CD4-positive, alpha-beta T cell treated with Interleukin-15 for 1 hour (primary cell): Measurements from ENCODE around the gene MAL.

ENCODE experiments used
- DNase-seq: peaks from one replicate; pipeline ENCODE4 v3.0.0-alpha.2; 2020

MAL gene

DNA sequence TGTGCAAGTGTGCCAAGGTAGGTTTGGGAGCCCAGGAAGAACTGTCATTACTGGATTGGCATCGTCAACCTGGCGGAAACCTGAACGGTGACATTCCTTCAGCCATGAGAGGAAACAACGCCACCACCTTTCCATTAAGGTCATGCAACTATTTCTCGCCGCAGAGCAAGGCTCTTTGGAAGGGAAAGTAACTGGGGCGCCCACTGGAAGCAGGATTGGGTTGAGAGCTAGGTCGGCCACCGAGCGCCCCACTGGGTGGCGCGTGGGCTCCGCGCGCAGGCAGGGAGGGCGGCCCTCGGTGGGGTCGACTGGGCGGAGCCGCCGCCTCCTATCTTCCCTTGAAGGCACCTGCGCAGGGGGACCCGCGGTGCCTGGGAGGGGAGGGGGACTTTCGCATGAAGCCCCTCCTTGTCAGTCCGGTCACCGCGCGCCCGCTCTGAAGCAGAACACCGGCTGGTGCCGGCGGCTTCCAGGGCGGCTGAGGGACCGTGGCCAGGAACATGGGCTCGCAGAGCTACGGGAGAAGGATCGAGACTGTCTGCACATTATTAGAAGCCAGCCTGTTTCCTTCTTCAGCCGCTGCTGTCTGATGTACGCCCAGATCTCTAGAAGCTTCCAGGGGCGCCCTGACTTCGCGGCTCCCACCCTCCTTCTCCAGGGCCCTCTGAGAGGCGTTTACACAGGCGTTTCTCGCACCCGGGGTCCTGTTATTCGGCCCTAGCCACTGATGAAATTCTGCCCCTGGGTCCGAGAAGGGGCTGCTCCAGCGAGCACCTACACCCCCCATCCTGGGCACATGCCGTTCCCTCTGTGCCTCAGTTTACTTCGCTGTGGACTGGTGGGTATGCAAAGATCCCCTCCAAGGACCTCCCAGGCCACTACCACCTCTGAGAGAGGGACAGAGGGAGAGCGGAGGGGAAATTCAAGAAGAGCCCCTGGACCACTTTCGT is 27.3 kb upstream of the MAL start:
- no peak for DNase-seq

DNA sequence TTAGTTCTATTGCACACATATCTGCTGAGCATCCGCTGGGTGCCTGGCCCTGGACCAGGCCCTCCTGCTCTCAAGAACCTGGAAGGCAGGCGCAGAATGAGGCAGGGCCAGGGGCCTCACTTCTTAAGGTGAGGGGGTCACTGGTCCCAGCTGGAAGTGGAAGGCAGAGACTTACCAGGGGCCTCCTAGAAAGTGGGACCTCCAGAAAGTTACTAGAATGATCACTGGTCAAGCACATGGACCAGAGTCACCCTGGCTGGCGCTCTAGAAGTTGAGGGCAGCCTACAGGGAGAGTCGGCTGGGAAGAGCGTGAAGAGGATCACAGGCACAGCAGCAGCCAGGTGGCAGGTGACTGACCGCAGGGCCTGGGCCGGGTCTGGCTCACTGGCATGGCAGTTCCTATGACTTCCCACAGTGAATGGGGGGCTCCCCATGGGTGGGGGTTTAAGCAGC is 26.1 kb upstream of the MAL start:
- no peak for DNase-seq

DNA sequence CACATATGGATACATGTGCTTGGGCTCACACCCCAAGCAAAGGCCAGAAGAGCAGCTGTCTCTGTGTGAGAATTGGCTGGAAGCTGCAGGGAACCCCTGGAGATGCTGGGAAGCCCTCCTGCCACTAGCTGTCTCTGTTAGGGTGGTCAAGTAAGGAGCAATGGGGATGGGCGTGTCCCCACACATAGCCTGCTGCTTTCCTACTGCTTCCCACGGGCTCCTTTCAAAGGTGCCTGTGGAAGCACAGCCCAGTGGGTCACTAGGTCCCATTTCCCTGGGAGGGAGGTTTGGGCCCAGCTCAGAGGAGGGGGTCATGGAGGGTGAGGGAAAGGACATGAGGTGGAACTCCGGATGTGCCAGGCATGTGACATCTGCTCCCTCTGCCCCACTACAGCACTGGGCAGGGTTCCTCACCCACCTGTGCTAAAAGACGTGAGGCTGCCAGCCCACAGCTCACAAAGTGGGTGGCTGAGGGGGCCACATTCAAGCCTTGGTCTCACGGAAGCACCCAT is 24.4 kb upstream of the MAL start:
- no peak for DNase-seq

DNA sequence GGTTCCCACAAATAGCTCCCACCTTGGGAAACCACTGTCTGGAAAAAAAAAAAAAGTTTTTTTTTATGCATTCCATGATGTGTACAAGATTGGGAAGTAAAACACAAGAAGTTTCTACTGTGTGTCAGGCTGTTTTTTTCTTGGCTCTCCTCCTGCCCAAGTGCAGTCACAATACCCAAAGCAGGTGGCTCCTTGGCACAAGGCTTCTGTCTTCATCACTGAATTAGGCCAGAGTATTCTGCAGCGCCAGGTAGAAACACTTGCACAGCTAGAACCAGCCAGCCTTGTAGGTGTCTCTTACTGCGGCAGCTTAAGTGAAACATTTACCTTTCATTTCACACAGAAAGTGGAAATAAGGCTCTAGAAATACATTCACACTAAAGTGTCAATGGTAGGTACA is 23.8 kb upstream of the MAL start:
- no peak for DNase-seq

DNA sequence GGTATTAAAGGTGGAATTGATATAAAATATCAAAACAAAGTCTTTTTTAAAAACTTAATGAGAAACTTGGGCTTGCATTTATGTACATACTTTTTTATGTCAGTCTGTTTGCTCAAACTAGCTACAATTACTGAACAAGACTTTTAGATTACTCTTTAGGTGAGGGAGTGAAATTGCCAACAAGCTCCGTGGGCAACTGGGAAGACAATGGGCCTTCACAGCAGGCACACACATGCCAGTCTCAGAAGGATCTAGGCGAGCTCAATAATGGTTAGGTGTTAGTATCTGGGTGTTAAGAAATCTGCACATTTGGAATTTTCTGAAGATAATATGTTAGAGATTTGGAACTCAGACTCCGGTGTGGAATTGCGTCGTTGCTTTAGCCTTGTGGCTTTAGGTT is 23.0 kb upstream of the MAL start:
- no peak for DNase-seq

DNA sequence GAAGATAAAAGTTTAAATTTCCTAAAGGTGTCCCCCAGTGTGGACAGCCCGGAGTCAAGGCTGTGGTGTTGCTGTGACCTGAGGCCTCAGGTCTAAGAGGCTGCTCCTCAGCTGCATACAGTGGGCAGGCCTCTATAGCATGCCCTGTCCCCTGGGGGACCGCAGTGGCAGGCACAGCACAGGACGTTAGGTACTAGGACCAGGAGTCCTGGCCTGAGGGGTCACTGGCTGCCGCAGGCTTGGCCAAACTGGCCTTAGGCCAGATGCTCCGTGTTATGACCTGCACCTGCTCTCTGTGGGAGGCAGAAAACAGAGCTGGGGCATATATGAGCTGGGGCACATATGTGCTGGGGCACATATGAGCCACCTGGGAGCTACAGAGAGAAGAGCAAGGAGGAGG is 21.2 kb upstream of the MAL start:
- no peak for DNase-seq

DNA sequence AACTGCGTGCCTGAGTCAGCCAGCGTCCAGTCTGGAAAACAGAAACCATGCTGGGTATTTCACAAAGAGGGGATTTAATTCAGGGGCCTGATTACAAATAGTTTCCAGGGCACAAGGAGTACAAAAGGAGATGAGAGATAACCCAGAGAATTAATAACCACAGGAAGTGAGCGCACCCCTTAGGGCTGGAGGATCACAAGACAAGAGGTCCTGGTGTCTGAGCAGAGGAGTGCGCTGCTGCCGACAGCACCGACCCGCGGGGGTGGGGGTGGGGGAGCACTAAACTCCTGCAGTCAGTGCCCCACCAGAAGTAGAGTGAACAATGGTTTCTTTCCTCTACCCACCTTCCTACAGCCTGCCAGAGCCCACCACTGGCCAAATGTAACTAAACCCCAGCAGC is 20.8 kb upstream of the MAL start:
- DNase-seq = no peak

DNA sequence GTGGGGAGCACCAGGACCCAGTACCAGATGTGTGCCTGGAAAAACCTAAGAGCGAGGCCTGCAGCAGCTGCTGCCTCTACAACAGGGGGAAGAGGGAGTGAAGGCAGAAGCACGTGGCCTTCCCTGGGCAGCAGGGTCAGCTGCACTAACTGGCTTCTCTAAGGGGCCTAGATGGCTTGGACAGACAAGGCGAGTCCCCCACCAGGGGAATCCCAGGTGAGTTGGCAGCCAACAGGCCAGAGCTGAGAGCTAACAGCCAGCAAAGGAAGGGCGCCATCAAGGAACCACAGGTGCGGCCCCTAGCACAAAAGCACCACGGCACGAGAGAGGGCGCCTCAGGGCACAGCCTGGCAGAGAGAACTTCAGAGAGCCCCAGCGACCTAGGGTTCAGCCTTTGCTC is 19.8 kb upstream of the MAL start:
- no peak for DNase-seq

DNA sequence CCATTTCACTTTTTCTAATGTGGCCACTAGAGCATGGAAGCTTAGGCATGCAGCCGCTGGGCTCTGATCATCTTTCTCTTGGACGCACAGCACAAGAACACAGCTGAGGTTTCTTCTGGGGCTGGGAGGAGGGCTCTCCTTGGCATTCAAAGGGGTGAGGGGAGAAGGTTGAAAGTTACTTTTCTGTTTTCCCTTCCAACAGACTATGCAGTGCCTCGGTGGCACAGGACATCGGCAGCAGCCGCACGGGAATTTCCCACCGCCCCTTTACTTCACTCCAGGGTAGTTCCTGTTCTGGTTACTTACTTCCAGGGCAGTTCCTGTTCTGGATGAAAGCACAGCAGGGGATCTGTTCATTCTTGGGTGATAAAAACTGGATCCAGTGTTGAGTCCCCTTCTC is 18.9 kb upstream of the MAL start:
- no peak for DNase-seq

DNA sequence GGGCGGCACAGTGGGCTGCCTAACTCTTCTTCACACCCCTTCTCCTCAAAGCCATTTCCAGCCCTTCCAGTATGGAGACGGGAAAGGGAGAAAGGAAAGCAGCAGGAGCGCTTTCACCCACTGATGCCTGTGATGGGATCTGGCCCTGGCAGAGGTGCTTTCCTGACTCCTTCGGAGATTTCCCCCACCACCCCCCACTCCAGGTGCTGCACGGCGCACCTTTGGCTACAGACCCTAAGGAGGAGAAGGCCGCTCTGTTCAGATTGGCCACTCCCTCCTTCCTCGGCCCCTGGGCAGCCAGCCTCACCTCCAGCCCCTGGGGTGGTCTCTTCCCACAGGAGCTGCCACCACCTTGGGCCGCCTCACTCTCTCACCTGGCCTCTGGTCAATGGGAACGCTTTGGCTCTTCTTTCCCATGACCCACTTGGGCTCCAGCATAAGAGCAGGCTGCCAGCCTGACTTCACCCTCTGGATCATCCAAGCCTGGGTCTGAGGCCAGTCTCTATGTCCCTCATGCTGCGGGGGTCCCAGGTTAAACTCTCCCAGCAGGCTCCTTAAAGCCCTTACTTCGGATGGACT is 18.4 kb upstream of the MAL start:
- no peak for DNase-seq

DNA sequence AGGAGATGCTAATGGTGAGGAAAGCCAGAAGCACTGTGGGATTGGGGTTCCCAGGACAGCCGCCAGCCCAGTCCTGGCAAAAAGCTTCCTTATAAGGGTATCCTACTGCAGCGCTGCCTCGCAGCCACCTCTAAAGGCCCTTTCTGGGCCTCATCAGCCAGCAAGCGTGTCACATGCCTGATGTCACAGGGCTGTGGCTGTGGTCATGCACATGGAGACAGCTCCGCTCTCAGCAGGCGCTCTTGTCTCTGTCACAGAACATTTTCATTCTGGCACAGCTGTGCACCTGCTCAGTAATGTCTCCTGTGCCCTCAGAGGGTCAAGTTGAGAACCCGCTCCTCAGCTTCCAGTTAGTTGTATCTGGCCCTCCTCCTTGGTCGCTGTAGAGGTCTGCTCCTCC is 17.7 kb upstream of the MAL start:
- DNase-seq = no peak

DNA sequence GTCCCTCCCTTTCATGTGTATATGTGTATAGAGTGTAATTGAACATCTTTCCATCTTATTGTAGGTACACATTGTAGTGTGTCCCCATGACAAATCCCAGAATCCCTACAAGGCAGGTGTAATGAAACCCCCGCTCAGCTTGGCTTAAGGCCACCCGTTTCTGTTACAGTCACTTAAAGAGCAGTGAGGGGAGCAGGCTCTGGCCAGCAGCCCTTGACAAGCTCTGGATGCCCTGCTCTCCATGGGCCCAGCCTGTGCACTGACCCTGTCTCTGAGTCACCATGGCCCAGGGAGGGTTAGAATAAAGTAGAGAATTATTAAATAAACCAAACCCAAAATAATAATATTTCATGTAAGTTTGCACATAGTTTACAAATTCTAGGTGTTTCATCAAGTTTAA is 17.2 kb upstream of the MAL start:
- no peak for DNase-seq

DNA sequence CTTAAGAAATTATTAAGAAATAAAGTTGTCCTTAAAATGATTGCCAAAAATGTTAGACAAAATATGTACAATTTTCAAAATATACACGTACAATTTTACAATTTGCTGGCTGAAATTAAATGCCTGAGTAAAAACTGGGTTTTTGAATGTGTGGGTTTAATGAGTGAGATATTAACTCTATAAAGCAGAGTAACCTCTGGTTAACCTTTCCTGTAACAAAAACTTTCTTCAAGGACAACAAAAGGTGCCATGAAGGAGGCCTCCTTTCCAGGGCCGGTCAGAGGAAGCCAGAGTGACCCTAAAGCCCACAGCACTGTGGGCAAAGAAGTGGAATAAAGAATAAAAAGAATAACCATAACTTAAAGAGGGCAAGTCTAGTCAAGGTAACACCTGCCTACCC is 16.5 kb upstream of the MAL start:
- DNase-seq = no peak

DNA sequence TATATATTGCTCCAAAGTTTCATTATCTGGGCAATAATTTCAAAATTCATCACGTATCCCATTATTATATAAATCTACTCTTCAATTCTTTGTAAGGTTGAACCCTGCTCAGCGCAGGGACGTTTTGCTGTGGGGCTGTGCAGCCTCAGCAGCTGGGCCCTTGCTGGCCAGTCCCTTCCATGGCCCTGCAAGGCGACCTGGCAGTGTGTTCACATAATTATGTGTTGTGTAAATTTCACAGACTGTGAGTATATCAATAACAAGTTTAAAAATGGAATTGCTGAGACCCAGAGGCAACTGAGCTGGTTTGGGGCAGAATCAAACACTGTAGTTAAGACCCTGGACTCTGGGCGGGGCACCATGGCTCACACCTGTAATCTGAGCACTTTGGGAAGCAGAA is 16.1 kb upstream of the MAL start:
- DNase-seq = no peak

DNA sequence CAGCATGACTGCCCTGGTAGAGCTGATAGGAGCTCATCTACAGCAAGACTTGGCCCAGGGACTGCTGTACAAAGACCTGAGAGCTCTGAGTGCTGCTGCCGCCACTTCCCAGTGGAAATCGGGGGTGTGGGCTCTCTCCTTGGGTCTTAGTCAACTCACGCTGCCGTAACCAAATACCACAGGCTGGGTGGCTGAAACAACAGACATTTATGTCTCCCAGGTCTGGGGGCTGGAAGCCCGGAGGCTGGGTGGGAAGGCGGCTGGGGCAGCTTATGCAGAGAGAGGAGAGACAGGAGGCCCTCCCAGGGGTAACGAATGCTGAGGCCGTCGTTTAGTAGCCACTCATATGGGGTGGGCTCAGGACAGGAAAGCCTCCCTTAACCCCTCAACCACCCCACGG is 15.4 kb upstream of the MAL start:
- DNase-seq = no peak

DNA sequence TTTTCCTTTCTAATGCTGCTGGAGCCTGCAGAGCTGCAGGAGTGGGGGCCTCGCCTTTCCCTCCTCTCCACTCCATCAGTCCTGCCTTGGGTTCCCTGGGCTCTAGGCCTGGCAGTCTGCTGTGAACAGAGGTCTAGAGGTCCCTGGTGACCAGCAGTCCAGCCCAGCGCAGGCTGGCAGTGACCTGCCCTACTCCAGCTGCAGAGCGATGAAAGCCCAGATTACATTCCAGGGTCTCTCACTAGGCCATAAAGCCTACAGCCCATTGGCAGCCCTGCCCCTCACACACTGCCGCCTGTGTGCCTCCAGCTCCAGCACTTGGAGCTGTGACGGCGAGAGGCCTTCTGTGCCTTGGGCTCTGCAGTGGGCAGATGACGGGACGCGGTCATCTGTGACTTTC is 14.8 kb upstream of the MAL start:
- DNase-seq = no peak

DNA sequence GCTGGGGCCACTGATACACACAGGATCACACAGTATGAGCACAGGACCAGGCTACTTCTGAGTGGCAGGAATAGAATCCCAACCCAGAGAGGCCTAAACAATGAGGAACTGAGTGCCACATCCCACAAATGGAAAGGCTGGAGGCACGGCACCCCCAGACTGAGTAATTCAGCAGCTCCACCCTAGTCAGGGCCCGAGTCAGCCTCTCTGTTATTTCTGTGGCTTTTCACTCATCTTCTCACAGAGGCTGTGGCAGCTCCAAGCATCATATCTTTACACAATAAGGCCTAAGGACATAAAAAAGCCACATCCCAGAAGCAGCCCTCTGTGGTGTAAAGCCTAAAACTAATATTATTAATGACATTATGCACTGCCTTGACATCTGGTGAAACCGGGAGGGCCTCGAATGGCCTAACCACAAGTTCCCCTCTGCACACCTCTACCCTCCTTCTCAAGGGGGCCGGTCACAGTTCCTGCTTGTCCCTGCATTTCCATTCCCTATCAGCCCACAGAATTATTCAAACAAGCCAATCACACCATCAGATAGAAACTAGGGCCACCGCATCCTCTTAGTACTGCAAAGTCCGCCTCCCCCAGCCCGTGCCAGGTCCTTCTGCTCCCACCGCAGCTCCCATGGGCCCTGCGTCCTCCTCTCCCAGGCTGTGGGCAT is 12.5 kb upstream of the MAL start:
- DNase-seq = no peak

DNA sequence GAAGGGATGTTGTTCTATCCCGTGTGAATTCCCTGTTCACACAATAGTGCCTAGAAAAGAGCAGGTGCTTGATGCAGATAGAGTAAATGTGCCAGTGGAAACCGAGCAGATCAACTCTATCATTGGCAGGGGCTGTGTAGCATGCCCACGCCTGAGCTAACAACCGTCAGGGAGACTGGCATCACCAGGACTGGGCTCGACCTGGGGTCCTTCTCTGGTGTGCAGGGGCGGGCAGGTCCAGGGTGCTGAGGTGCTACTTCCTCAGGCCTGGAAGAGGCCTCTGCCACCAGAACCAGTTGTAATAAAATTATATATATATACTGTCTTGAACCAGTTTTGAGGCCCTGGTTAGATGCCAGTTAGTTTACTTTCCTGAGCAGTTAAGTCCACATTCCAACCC is 11.8 kb upstream of the MAL start:
- DNase-seq = no peak

DNA sequence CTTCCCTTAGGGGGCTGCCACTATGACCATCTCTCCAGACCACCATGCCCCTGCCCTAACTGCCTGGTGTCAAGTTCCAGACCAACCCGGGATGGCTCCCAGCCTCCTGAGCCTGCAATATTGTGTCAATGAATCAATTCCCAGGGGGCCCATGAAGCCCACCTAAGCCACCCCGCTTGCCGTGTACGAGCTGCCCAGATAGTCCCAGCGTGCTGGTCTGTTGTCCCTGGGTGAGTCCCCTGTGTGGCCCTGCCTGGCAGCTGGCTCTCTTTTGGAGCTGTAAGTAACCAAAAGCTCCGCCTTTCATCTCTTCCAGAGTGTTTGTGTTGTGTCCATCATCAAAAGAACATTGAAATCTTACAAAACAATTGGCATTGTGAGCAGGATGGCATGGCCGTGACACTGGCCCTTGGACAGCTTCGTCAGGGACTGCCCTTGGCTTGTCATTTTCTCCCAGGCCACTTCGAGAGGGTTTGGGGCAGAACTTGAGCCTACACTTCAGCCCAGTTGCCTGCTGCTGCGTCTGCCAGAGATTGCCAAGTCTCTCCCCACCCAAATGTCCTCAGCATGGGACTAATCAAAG is 11.3 kb upstream of the MAL start:
- no peak for DNase-seq

DNA sequence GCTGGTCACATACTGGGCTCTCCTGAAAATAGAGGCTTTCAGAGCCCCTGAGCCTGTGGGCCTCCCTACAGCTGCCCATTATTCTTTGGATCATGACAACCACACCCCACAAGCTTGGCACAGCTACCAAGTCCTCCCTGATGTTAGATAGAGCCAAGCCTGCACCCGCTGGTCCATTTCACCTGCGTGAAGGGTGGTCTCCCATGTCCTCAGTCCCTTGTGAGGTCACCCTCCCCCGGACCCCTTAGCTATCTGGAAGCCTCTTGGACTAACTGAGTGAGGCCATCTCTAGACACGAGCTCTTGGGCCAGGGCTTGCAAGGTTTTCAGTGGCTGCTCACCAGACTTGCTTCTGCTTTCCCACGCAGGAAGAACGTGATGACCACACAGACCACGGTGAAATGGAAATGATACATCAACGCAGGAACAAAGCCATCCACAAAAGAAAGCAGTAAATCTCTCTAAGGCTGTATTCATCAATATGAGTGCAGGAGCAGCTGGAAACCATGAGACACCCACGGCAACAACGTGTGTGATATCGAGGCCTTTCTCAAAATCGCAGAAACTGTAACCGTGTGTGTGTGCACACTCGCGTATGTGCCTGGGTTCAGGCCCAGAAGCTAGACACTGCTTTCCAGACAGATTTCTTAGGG is 10.1 kb upstream of the MAL start:
- DNase-seq = no peak

DNA sequence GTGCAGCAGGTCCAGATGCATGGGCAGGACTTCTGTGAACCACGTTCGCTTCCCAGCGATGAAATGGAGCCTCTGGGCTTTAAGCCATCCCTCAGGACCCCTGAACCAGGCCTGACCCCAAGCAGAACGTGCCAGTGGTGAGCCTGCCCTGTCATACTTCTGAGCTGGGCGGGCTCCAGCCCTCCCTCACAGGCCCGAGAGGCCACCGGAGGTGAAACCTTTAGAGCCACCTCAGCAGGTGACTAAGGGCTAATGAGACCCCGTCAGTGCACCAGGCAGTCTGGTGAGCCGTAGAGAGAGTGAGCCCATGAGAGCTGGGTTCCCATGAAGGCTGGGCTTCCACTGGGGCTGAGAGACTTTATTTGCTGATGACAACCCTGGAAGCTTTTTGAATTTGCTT is 8.9 kb upstream of the MAL start:
- no peak for DNase-seq

DNA sequence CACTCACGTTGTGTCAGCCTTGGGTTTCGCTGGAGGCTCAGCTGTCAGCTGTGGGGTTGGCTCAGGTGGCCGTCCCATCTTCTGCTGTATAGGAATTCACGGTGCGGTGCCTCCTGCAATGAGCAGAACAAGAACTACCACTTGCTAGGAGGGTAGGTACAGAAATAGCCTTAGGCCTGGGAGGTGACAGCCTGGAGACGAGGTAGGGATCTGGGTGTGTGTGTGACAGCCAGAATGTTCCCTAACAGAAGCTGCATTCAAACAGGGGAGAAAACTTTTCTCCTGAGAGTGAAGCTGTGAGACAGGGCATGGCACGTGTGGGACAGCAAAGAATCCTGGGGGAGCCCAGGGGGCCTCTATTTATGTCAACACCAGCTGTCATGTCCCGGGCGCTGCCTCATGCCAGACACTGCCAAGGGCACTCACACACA is 8.4 kb upstream of the MAL start:
- DNase-seq = no peak

DNA sequence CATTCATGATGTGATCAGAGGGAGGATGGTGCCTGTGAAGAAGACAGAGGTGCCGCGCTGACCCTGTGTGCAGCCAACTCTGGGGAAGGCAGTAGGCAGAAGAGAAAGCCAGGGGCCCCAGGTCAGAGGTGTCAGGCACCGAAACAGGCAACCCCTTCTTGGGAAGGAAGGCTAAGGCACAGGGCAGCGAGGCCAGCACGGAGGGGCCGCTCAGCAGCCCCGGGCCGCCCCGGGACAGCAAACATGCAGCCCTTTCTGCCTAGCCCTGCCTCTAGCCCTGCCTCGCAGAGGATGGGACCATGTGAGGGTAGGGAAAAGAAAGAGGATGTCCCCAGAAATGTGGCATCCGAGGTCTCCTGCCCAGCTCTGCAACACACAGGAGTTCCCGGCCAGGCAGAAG is 7.7 kb upstream of the MAL start:
- no peak for DNase-seq
